ENCODE measurements around the gene DHX40. TPM values are rescaled to one million over a fixed set of nuclear protein-coding genes. Genes with fewer than 3 reads are reported as not detected.

Gene DHX40
- total and polyA plus RNA-seq, 2 donors (not counting 1 experiment from before 2014, with no cell fraction given), result 41.9 to 58.6 TPM

- Histone ChIP-seq H3K9me3 (ENCODE audit: control insufficient read depth, insufficient read depth, low read depth, low read length) (no peaks in the 10 kb centered on the region), H4K20me1 (ENCODE audit: control insufficient read depth, extremely low read depth, insufficient read depth, low read length) (no peaks in the 10 kb centered on the region), H3K4me3 (replicated peaks in 1 of 4; ENCODE audit: control extremely low read depth in 1 of 4, insufficient read depth in 1 of 4, low read depth in 3 of 4, low read length in 4 of 4) (no peak overlapping the region), H3K79me2 (ENCODE audit: control insufficient read depth, insufficient read depth, low read length) (no peaks in the 10 kb centered on the region), H3K4me1 (ENCODE audit: control insufficient read depth, extremely low read depth, insufficient read depth, low read length) (no peaks in the 10 kb centered on the region), H3K36me3 (ENCODE audit: control insufficient read depth, insufficient read depth, low read length) (no peaks in the 10 kb centered on the region), H3K27me3 (ENCODE audit: control insufficient read depth, insufficient read depth, low read length) (no peaks in the 10 kb centered on the region), H3K9ac (ENCODE audit: insufficient read depth, low read length) (no peak overlapping the region), H2AFZ (ENCODE audit: low read length) (no peak overlapping the region), H3K27ac (ENCODE audit: insufficient read depth, low read length) (no peak overlapping the region), H3K4me2 (ENCODE audit: extremely low read depth, insufficient read depth, low read length) (no peak overlapping the region)
- DNase-seq (ENCODE audit: low read depth in 2 of 2), result no peak
- no peak for TF ChIP-seq EZH2 (IDR thresholded peaks at IDR 0.05; ENCODE audit: low read length, missing control alignments)
These were observed 14.7 kb upstream of the DHX40 start for GRCh38 chr17:59550703-59551102.

GRCh38 chr17:59558039-59558438, 7.4 kb upstream of the DHX40 start:
- Histone ChIP-seq H4K20me1 (ENCODE audit: control insufficient read depth, extremely low read depth, insufficient read depth, low read length) (no peaks in the 10 kb centered on the region), H3K79me2 (ENCODE audit: control insufficient read depth, insufficient read depth, low read length) (no peaks in the 10 kb centered on the region), H3K4me3 (replicated peaks in 1 of 4; ENCODE audit: control extremely low read depth in 1 of 4, insufficient read depth in 1 of 4, low read depth in 3 of 4, low read length in 4 of 4) (no peak overlapping the region), H3K27me3 (ENCODE audit: control insufficient read depth, insufficient read depth, low read length) (no peaks in the 10 kb centered on the region), H3K27ac (ENCODE audit: insufficient read depth, low read length) (no peak overlapping the region), H3K4me2 (ENCODE audit: extremely low read depth, insufficient read depth, low read length) (no peak overlapping the region), H3K4me1 (ENCODE audit: control insufficient read depth, extremely low read depth, insufficient read depth, low read length) (no peaks in the 10 kb centered on the region), H2AFZ (ENCODE audit: low read length) (no peak overlapping the region), H3K36me3 (ENCODE audit: control insufficient read depth, insufficient read depth, low read length) (no peaks in the 10 kb centered on the region), H3K9me3 (ENCODE audit: control insufficient read depth, insufficient read depth, low read depth, low read length) (no peaks in the 10 kb centered on the region), H3K9ac (ENCODE audit: insufficient read depth, low read length) (no peak overlapping the region)
- DNase-seq (ENCODE audit: low read depth in 2 of 2), result no peak
- TF ChIP-seq EZH2 (IDR thresholded peaks at IDR 0.05; ENCODE audit: low read length, missing control alignments) (no peak), CTCF (conservative IDR thresholded peaks at IDR 0.05 in 1 of 2, IDR thresholded peaks at IDR 0.05 in 1 of 2; ENCODE audit: low read depth in 1 of 2, low read length in 2 of 2) (no peak)

- H3K9ac ChIP-seq (ENCODE audit: insufficient read depth, low read length), result no peak overlapping the region
- DNase-seq (ENCODE audit: low read depth in 2 of 2), result peak; percentile 3 to 45
- no peaks in the 10 kb centered on the region for H3K79me2 ChIP-seq (ENCODE audit: control insufficient read depth, insufficient read depth, low read length)
- no peaks in the 10 kb centered on the region for H3K4me1 ChIP-seq (ENCODE audit: control insufficient read depth, extremely low read depth, insufficient read depth, low read length)
- H3K9me3 ChIP-seq (ENCODE audit: control insufficient read depth, insufficient read depth, low read depth, low read length), result no peaks in the 10 kb centered on the region
- H2AFZ ChIP-seq (ENCODE audit: low read length), result no peak overlapping the region
- TF ChIP-seq CTCF (conservative IDR thresholded peaks at IDR 0.05 in 1 of 2, IDR thresholded peaks at IDR 0.05 in 1 of 2; ENCODE audit: low read depth in 1 of 2, low read length in 2 of 2) (peak in 1 of 2 donors; percentile 39), EZH2 (IDR thresholded peaks at IDR 0.05; ENCODE audit: low read length, missing control alignments) (no peak)
- H3K4me3 ChIP-seq (replicated peaks in 1 of 4; ENCODE audit: control extremely low read depth in 1 of 4, insufficient read depth in 1 of 4, low read depth in 3 of 4, low read length in 4 of 4), result no peak overlapping the region
- H3K27ac ChIP-seq (ENCODE audit: insufficient read depth, low read length), result no peak overlapping the region
- no peaks in the 10 kb centered on the region for H3K27me3 ChIP-seq (ENCODE audit: control insufficient read depth, insufficient read depth, low read length)
- H4K20me1 ChIP-seq (ENCODE audit: control insufficient read depth, extremely low read depth, insufficient read depth, low read length), result no peaks in the 10 kb centered on the region
- no peak overlapping the region for H3K4me2 ChIP-seq (ENCODE audit: extremely low read depth, insufficient read depth, low read length)
- no peaks in the 10 kb centered on the region for H3K36me3 ChIP-seq (ENCODE audit: control insufficient read depth, insufficient read depth, low read length)
These were observed 6.5 kb upstream of the DHX40 start for GRCh38 chr17:59558953-59559352.
